ENCODE data around the gene ETFA.
A peak's percentile ranks its signal among the peaks of the same experiment; 100 is the strongest.

ETFA gene

GRCh38 chr15:76252249-76252648, 59.0 kb downstream of the ETFA start:
- H3K4me3 ChIP-seq (ENCODE audit: low read depth, low read length): no peak overlapping the region
- no peak for TF ChIP-seq CTCF (IDR thresholded peaks at IDR 0.05; ENCODE audit: borderline replicate concordance, insufficient read depth, low read depth, low read length)

GRCh38 chr15:76251717-76252116, 59.6 kb downstream of the ETFA start:
- TF ChIP-seq CTCF (IDR thresholded peaks at IDR 0.05; ENCODE audit: borderline replicate concordance, insufficient read depth, low read depth, low read length): no peak

GRCh38 chr15:76245072-76245610, 66.1 kb downstream of the ETFA start:
- no peak for TF ChIP-seq CTCF (IDR thresholded peaks at IDR 0.05; ENCODE audit: borderline replicate concordance, insufficient read depth, low read depth, low read length)

More at GRCh38 chr15:76251717-76252116, 59.6 kb downstream of the ETFA start:
- no peak overlapping the region for H3K4me3 ChIP-seq (ENCODE audit: low read depth, low read length)

GRCh38 chr15:76239786-76240185, 71.5 kb downstream of the ETFA start:
- H3K4me3 ChIP-seq (ENCODE audit: low read depth, low read length): no peak overlapping the region
- TF ChIP-seq CTCF (IDR thresholded peaks at IDR 0.05; ENCODE audit: borderline replicate concordance, insufficient read depth, low read depth, low read length): no peak

More at GRCh38 chr15:76245072-76245610, 66.1 kb downstream of the ETFA start:
- no peak overlapping the region for H3K4me3 ChIP-seq (ENCODE audit: low read depth, low read length)

- H3K4me3 ChIP-seq (ENCODE audit: low read depth, low read length): no peak overlapping the region
- TF ChIP-seq CTCF (IDR thresholded peaks at IDR 0.05; ENCODE audit: borderline replicate concordance, insufficient read depth, low read depth, low read length): no peak
Measured at GRCh38 chr15:76236350-76236749, 74.9 kb downstream of the ETFA start.

GRCh38 chr15:76235186-76235826, 76.0 kb downstream of the ETFA start:
- peak; percentile 14; the same call in 1 of the 2 replicates for TF ChIP-seq CTCF (IDR thresholded peaks at IDR 0.05; ENCODE audit: borderline replicate concordance, insufficient read depth, low read depth, low read length)
- H3K4me3 ChIP-seq (ENCODE audit: low read depth, low read length): no peak overlapping the region

- no peak overlapping the region for H3K4me3 ChIP-seq (ENCODE audit: low read depth, low read length)
- no peak for TF ChIP-seq CTCF (IDR thresholded peaks at IDR 0.05; ENCODE audit: borderline replicate concordance, insufficient read depth, low read depth, low read length)
Measured at GRCh38 chr15:76234337-76234889, 76.9 kb downstream of the ETFA start.
